Measurements from ENCODE around the gene TMPRSS13.

TMPRSS13 gene

GRCh38 chr11:117892651-117893050 is 36.6 kb downstream of the TMPRSS13 start:
- DNase-seq (ENCODE audit: low read depth in 2 of 2), result no peak

GRCh38 chr11:117891362-117891761 is 37.8 kb downstream of the TMPRSS13 start:
- DNase-seq (ENCODE audit: low read depth in 2 of 2), result no peak

GRCh38 chr11:117888139-117888566 is 41.0 kb downstream of the TMPRSS13 start:
- no peak for DNase-seq (ENCODE audit: low read depth in 2 of 2)

GRCh38 chr11:117887431-117888138 is 41.6 kb downstream of the TMPRSS13 start:
- no peak for DNase-seq (ENCODE audit: low read depth in 2 of 2)

- DNase-seq (ENCODE audit: low read depth in 2 of 2), result no peak
Observed at GRCh38 chr11:117885777-117886176, 43.4 kb downstream of the TMPRSS13 start.

- DNase-seq (ENCODE audit: low read depth in 2 of 2), result no peak
Observed at GRCh38 chr11:117884994-117885393, 44.2 kb downstream of the TMPRSS13 start.

- no peak for DNase-seq (ENCODE audit: low read depth in 2 of 2)
Observed at GRCh38 chr11:117883063-117883462, 46.1 kb downstream of the TMPRSS13 start.

- no peak for DNase-seq (ENCODE audit: low read depth in 2 of 2)
Observed at GRCh38 chr11:117882311-117882905, 46.8 kb downstream of the TMPRSS13 start.

GRCh38 chr11:117881217-117881616 is 48.0 kb downstream of the TMPRSS13 start:
- DNase-seq (ENCODE audit: low read depth in 2 of 2), result no peak

GRCh38 chr11:117879516-117880480 is 49.4 kb downstream of the TMPRSS13 start:
- no peak for DNase-seq (ENCODE audit: low read depth in 2 of 2)

GRCh38 chr11:117878939-117879475 is 50.2 kb downstream of the TMPRSS13 start:
- no peak for DNase-seq (ENCODE audit: low read depth in 2 of 2)

- DNase-seq (ENCODE audit: low read depth in 2 of 2), result no peak
Observed at GRCh38 chr11:117878314-117878938, 50.8 kb downstream of the TMPRSS13 start.

GRCh38 chr11:117877120-117877784 is 52.0 kb downstream of the TMPRSS13 start:
- no peak for DNase-seq (ENCODE audit: low read depth in 2 of 2)

GRCh38 chr11:117876341-117877119 is 52.7 kb downstream of the TMPRSS13 start, which contains the start of gene FXYD6:
Gene FXYD6, minus strand, starts transcription at chr11:117876658. Its CDS starts 33,882 bp downstream, at chr11:117842776.
- DNase-seq (ENCODE audit: low read depth in 2 of 2), result no peak

GRCh38 chr11:117876059-117876340 is 53.2 kb downstream of the TMPRSS13 start:
- DNase-seq (ENCODE audit: low read depth in 2 of 2), result no peak

GRCh38 chr11:117875382-117876058 is 53.7 kb downstream of the TMPRSS13 start:
- DNase-seq (ENCODE audit: low read depth in 2 of 2), result no peak

GRCh38 chr11:117874910-117875381 is 54.3 kb downstream of the TMPRSS13 start:
- no peak for DNase-seq (ENCODE audit: low read depth in 2 of 2)

GRCh38 chr11:117874253-117874909 is 54.8 kb downstream of the TMPRSS13 start:
- DNase-seq (ENCODE audit: low read depth in 2 of 2), result no peak

GRCh38 chr11:117873828-117874125 is 55.4 kb downstream of the TMPRSS13 start:
- no peak for DNase-seq (ENCODE audit: low read depth in 2 of 2)

Data from stimulated activated CD8-positive, alpha-beta memory T cell treated with anti-CD3 and anti-CD28 coated beads, Interleukin-7, amount 100 ng/mL, for 1 hour (primary cell).